Mesenchymal stem cell (in vitro differentiated cells and primary cell): ENCODE measurements around the gene TMEM94.

Experiments used
- DNase-seq: peaks from one replicate; pipeline ENCODE4 v3.0.0-alpha.2; 2013
- H2AFZ ChIP-seq: one replicate; pipeline ENCODE4 v1.6.1; 2013; ENCODE audit warnings: low read depth, mild to moderate bottlenecking, control low read depth, inconsistent platforms, low read length, moderate library complexity
- H2AK5ac ChIP-seq: 2 replicates; pipeline ENCODE4 v1.6.1; 2013; ENCODE audit warnings: low read length, moderate library complexity, mild to moderate bottlenecking, inconsistent platforms; ENCODE audit not compliant: severe bottlenecking
- H2BK120ac ChIP-seq: one replicate; pipeline ENCODE4 v1.6.1; 2013; ENCODE audit warnings: low read depth, mild to moderate bottlenecking, inconsistent platforms, low read length, moderate library complexity
- H2BK12ac ChIP-seq, 2 experiments: one replicate each; pipeline ENCODE4 v1.6.1; 2013; ENCODE audit warnings: inconsistent platforms in 2 of 2, low read length in 2 of 2, mild to moderate bottlenecking in 2 of 2, moderate library complexity in 2 of 2, control low read depth in 1 of 2
- H2BK15ac ChIP-seq: one replicate; pipeline ENCODE4 v1.6.1; 2013; ENCODE audit warnings: mild to moderate bottlenecking, low read depth, inconsistent platforms; ENCODE audit not compliant: poor library complexity, severe bottlenecking
- H2BK5ac ChIP-seq: 2 replicates; pipeline ENCODE4 v1.6.1; 2013; ENCODE audit warnings: low read depth, mild to moderate bottlenecking, low read length, control low read depth, inconsistent platforms; ENCODE audit not compliant: poor library complexity, severe bottlenecking
- H3K14ac ChIP-seq, 2 experiments: one replicate each; pipeline ENCODE4 v1.6.1; 2013; ENCODE audit warnings: inconsistent platforms in 2 of 2, low read length in 2 of 2, control low read depth in 1 of 2, mild to moderate bottlenecking in 1 of 2, moderate library complexity in 1 of 2
- H3K18ac ChIP-seq, 2 experiments: one replicate each; pipeline ENCODE4 v1.6.1; 2013; ENCODE audit warnings: inconsistent platforms in 2 of 2, low read length in 2 of 2, control low read depth in 1 of 2, low read depth in 1 of 2, mild to moderate bottlenecking in 1 of 2
- H3K23ac ChIP-seq, 2 experiments: one replicate each; pipeline ENCODE4 v1.6.1; 2013; ENCODE audit warnings: inconsistent platforms in 2 of 2, low read length in 2 of 2, mild to moderate bottlenecking in 2 of 2, moderate library complexity in 2 of 2, control low read depth in 1 of 2
- H3K27ac ChIP-seq: 2 replicates; pipeline ENCODE4 v1.5.1; 2013; ENCODE audit warnings: mild to moderate bottlenecking, moderate library complexity, low read length, control low read depth, inconsistent platforms; ENCODE audit not compliant: poor library complexity, severe bottlenecking
- H3K27me3 ChIP-seq, 2 experiments: 2 replicates each; pipeline versions ENCODE4 v1.6.1 to v1.7.0; 2013; ENCODE audit warnings: low read length in 2 of 2, mild to moderate bottlenecking in 2 of 2, moderate library complexity in 2 of 2, control low read depth in 1 of 2, inconsistent platforms in 1 of 2; ENCODE audit not compliant: control insufficient read depth in 1 of 2, insufficient read depth in 1 of 2
- H3K36me3 ChIP-seq, 2 experiments: 2 replicates each; pipeline versions ENCODE4 v1.6.1 to v1.7.0; 2013; ENCODE audit warnings: low read length in 2 of 2, control low read depth in 1 of 2, inconsistent platforms in 1 of 2, low read depth in 1 of 2, mild to moderate bottlenecking in 1 of 2; ENCODE audit not compliant: insufficient read depth in 2 of 2, control insufficient read depth in 1 of 2
- H3K4ac ChIP-seq, 2 experiments: one replicate each; pipeline ENCODE4 v1.6.1; 2013; ENCODE audit warnings: inconsistent platforms in 2 of 2, low read length in 2 of 2, mild to moderate bottlenecking in 2 of 2, moderate library complexity in 2 of 2, control low read depth in 1 of 2, low read depth in 1 of 2
- H3K4me1 ChIP-seq: 2 replicates; pipeline ENCODE4 v1.6.1; 2013; ENCODE audit warnings: low read depth, low read length, control low read depth; ENCODE audit not compliant: control insufficient read depth, insufficient read depth
- H3K4me2 ChIP-seq: 2 replicates; pipeline ENCODE4 v1.6.1; 2013; ENCODE audit warnings: low read length, mild to moderate bottlenecking, inconsistent platforms; ENCODE audit not compliant: poor library complexity, severe bottlenecking
- H3K4me3 ChIP-seq, 2 experiments: 2 replicates each; pipeline versions ENCODE4 v1.5.1 to v1.7.0; 2013; ENCODE audit warnings: low read length in 2 of 2, mild to moderate bottlenecking in 2 of 2, control low read depth in 1 of 2, low read depth in 1 of 2; ENCODE audit not compliant: insufficient read depth in 1 of 2
- H3K79me1 ChIP-seq: replicated peaks from 2 replicates; pipeline ENCODE4 v1.6.1; 2013; ENCODE audit warnings: mild to moderate bottlenecking, control low read depth, low read length, inconsistent platforms; ENCODE audit not compliant: poor library complexity, severe bottlenecking
- H3K9ac ChIP-seq: 2 replicates; pipeline ENCODE4 v1.7.0; 2013; ENCODE audit warnings: mild to moderate bottlenecking, low read length, moderate library complexity
- H3K9me3 ChIP-seq: 2 replicates; pipeline ENCODE4 v1.7.0; 2013; ENCODE audit warnings: mild to moderate bottlenecking, low read length; ENCODE audit not compliant: control insufficient read depth
- H4K8ac ChIP-seq: one replicate; pipeline ENCODE4 v1.6.1; 2013; ENCODE audit warnings: inconsistent platforms, mild to moderate bottlenecking, low read length, moderate library complexity
- H4K91ac ChIP-seq: one replicate; pipeline ENCODE4 v1.6.1; 2013; ENCODE audit warnings: mild to moderate bottlenecking, low read length, inconsistent platforms
- WGBS: methylation state at CpG from one replicate; pipeline ENCODE4 v1.1.7; 2013; ENCODE audit warnings: mixed read lengths; 5-methylcytosine and 5-hydroxymethylcytosine counted together

Gene TMEM94

DNA sequence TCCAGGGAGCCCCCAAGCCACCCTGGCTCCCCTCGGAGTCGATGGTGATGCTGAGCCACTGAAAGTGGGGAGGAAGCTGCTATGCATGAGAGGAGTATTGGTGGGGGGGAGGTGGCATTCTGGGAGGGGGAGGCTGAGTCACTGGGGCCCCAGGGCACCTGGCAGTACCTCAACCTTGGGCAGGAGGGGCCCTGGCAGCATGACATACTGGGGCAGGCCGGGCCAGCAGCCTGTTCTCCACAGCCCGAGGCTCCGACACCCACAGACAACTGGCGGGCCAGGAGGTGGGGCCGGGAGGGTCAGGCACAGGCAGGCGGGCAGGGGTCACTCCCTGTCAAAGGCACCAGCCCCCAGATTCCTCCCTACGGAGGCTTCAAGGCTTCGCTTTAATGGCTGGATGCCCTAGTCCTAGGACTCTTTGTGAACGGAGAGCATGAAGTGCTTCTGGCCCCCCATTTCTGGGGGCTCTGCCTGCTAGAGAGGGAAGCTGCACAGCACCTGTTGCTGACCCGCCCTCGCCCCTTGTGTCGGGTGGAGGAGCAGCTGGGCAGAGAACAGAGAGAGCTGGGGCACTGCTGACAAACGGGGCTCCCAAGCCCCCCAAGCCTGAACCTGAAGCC lies 58.0 kb downstream of the TMEM94 start:
- Histone ChIP-seq H3K14ac (peak overlapping the region in 1 of 2 experiments; percentile 36), H3K27me3 (no peaks in the 10 kb centered on the region), H3K4me2 (peak overlapping the region; percentile 92), H3K23ac (no peak overlapping the region), H4K91ac (no peak overlapping the region), H3K36me3 (peaks cover 8 to 22% of the 10 kb centered on the region in 2 experiments), H3K4ac (peak overlapping the region in 1 of 2 experiments; percentile 91), H2BK12ac (no peak overlapping the region), H2AK5ac (no peak overlapping the region), H2BK15ac (no peak overlapping the region), H3K79me1 (peaks cover 42% of the 10 kb centered on the region), H3K9me3 (no peaks in the 10 kb centered on the region), H3K4me1 (peaks cover 37% of the 10 kb centered on the region), H3K27ac (no peak overlapping the region), H3K9ac (peak overlapping the region; percentile 84), H2AFZ (no peak overlapping the region), H2BK120ac (no peak overlapping the region), H2BK5ac (no peak overlapping the region), H3K18ac (peak overlapping the region in 1 of 2 experiments; percentile 82), H3K4me3 (peak overlapping the region; percentile 83 to 93), H4K8ac (no peak overlapping the region)
- 24% methylated on average over 15 of the region's 15 CpGs for WGBS
- DNase-seq: no peak

DNA sequence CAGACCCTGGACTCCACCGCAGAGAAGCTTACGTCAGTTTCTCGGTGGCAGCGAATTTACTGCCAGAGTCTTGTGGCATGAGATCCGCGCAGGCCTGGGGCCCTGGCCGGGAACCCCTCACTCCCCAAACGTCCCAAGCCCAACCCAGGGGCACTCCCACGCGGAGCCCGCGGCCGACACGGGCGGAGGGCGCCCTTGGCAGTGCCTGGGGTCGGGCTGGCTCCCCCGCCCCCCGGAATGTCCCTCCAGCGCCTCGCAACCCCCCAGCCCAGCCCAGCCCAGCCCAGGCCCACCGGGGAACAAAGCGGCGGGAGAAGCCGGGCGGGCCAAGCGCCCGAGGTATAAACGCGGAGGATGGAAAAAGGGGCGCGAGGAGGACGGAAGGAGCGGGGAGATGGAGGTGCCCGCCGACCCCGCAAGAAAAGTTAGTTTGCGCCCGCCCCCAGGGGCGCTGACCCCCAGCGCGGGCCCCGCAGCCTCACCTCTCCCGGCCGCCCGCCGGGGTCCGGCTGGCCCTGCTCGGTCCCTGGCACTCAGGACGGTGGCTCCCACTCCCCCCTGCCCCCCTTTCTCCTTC lies 58.6 kb downstream of the TMEM94 start:
- peak overlapping the region; percentile 55 for H2AFZ ChIP-seq
- H3K79me1 ChIP-seq: peaks cover 36% of the 10 kb centered on the region
- H3K9ac ChIP-seq: peak overlapping the region; percentile 84
- peak overlapping the region; percentile 80 to 82 for H3K18ac ChIP-seq
- H4K91ac ChIP-seq: peak overlapping the region; percentile 66
- H3K4me3 ChIP-seq: peak overlapping the region; percentile 83 to 93
- 0% methylated on average over 10 of the region's 50 CpGs for WGBS
- peak; percentile 39 for DNase-seq
- H2BK5ac ChIP-seq: peak overlapping the region; percentile 59
- H3K4me2 ChIP-seq: peak overlapping the region; percentile 92
- H3K27ac ChIP-seq: no peak overlapping the region
- peak overlapping the region; percentile 84 for H2BK120ac ChIP-seq
- peaks cover 12 to 17% of the 10 kb centered on the region in 2 experiments for H3K36me3 ChIP-seq
- peak overlapping the region; percentile 56 for H4K8ac ChIP-seq
- no peaks in the 10 kb centered on the region for H3K9me3 ChIP-seq
- H3K23ac ChIP-seq: peak overlapping the region in 1 of 2 experiments; percentile 60
- H3K27me3 ChIP-seq: no peaks in the 10 kb centered on the region
- peaks cover 37% of the 10 kb centered on the region for H3K4me1 ChIP-seq
- H2AK5ac ChIP-seq: no peak overlapping the region
- peak overlapping the region; percentile 71 for H2BK15ac ChIP-seq
- H3K14ac ChIP-seq: peak overlapping the region in 1 of 2 experiments; percentile 26
- no peak overlapping the region for H2BK12ac ChIP-seq
- peak overlapping the region; percentile 68 to 91 for H3K4ac ChIP-seq

GRCh38 chr17:75515496-75516254 lies 59.2 kb downstream of the TMEM94 start, which contains the start of gene CASKIN2:
Gene CASKIN2 (minus strand): TSS chr17:75515537. CDS start chr17:75513804, 1,733 bp downstream.
- Histone ChIP-seq H3K14ac (peak within 1 kb of the TSS in 1 of 2 experiments; percentile 36), H3K27ac (peak within 1 kb of the TSS; percentile 14), H3K36me3 (peaks cover 13 to 14% of the 10 kb centered on the region in 2 experiments), H3K4ac (peak within 1 kb of the TSS; percentile 68 to 91), H2BK120ac (peak within 1 kb of the TSS; percentile 84), H3K4me3 (peak within 1 kb of the TSS; percentile 83 to 93), H2AK5ac (no peak within 1 kb of the TSS), H3K4me1 (peaks cover 37% of the 10 kb centered on the region), H3K4me2 (peak within 1 kb of the TSS; percentile 98), H3K27me3 (no peaks in the 10 kb centered on the region), H3K9me3 (no peaks in the 10 kb centered on the region), H2AFZ (peak within 1 kb of the TSS; percentile 78), H2BK15ac (peak within 1 kb of the TSS; percentile 71), H3K18ac (peak within 1 kb of the TSS; percentile 80 to 82), H4K91ac (peak within 1 kb of the TSS; percentile 66), H4K8ac (peak within 1 kb of the TSS; percentile 56), H3K79me1 (peaks cover 33% of the 10 kb centered on the region), H3K9ac (peak within 1 kb of the TSS; percentile 84), H3K23ac (peak within 1 kb of the TSS in 1 of 2 experiments; percentile 60), H2BK12ac (no peak within 1 kb of the TSS), H2BK5ac (peak within 1 kb of the TSS; percentile 59)
- DNase-seq: peak; percentile 89
- under 1% methylated on average over 54 of the region's 78 CpGs for WGBS
